ENCODE measurements around the gene CA10.

Gene CA10

DNA sequence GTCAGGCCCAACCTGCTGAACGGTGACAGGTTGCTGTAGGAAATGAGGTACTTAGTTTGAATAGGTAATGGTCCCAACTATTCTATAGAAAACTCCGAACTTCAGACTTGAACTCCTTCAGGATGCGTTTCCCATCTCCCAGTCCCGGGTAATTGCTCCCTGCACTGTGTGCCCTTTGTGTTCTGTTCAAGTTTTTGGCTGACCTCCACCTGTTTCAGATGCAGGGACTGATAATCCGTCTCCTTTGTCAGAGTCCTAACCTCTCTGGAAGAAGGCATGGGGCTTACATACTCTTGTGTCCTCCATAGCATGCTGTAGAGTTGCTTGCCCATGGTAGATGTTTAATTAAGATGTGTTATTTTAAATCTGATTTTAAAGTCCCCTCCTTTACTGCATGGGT is 547.7 kb downstream of the CA10 start:
- TF ChIP-seq POLR2AphosphoS5 (IDR thresholded peaks at IDR 0.05; ENCODE audit: low read depth, low read length) (no peak), TAF1 (IDR thresholded peaks at IDR 0.05; ENCODE audit: borderline replicate concordance, insufficient read depth, low read length) (no peak)

- TF ChIP-seq TAF1 (IDR thresholded peaks at IDR 0.05; ENCODE audit: borderline replicate concordance, insufficient read depth, low read length) (no peak), SIN3A (IDR thresholded peaks at IDR 0.05; ENCODE audit: borderline replicate concordance, insufficient read depth, low read length) (no peak), POLR2AphosphoS5 (IDR thresholded peaks at IDR 0.05; ENCODE audit: low read depth, low read length) (no peak), REST (IDR thresholded peaks at IDR 0.05; ENCODE audit: insufficient read depth in 1 of 2, low read depth in 2 of 2, low read length in 2 of 2) (no peak), FOXP2 (optimal IDR thresholded peaks at IDR 0.05; ENCODE audit: borderline replicate concordance, extremely low read depth, extremely low read length, insufficient read depth) (no peak)
Measured at GRCh38 chr17:51610155-51610554, 548.4 kb downstream of the CA10 start.

DNA sequence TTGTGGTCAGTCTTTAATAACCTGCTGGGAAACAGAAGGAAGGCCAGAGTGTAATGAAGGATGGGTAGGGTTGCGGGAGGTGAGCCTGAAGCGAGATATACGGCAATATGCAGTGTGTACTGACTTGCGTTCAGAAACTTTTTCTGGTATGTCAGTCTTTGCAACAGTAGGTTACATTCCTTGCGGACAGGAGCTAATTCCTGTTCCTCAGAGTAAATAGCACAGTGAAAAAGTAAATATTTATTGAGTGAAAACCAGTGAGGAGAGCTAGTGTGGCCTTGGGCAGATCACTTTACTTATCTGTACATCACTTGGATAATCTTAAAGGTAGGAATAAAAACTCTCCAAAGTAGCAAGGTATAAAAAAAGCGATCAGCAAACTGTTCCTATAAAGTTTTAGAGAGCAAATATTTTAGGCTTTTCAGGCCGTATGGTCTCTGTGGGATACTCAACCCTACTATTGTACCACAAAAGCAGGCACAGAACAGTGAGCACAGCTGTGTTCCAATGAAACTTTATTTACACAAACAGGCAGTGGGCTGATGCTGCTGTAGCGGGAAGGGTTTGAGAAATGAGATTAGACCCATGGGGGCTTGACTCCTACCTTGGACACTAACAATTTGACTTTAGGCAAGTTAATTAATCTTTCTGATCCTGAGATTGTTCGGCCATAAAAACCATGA is 550.1 kb downstream of the CA10 start:
- TF ChIP-seq FOXP2 (optimal IDR thresholded peaks at IDR 0.05; ENCODE audit: borderline replicate concordance, extremely low read depth, extremely low read length, insufficient read depth) (no peak), TAF1 (IDR thresholded peaks at IDR 0.05; ENCODE audit: borderline replicate concordance, insufficient read depth, low read length) (no peak), POLR2AphosphoS5 (IDR thresholded peaks at IDR 0.05; ENCODE audit: low read depth, low read length) (no peak)

DNA sequence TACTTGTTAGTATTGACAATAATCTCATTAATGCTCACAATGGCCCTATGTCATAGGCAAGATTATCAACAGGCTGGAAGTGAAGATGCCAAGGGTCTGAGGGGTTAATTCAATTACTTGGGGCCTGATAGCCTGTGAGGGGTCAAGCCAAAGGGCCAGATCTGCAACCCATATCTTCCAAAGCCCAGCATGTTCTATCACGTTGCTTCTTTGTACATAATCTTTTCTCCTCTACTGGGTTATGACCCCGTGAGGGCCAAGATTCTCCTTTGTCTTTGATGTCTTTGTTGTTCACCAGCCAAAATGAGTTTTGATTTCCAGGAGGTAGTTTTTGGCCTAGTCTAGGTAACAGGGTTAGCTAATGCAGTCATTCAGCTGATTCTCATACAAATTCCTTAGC is 551.0 kb downstream of the CA10 start:
- TF ChIP-seq SIN3A (IDR thresholded peaks at IDR 0.05; ENCODE audit: borderline replicate concordance, insufficient read depth, low read length): no peak
- no peak for TF ChIP-seq POLR2AphosphoS5 (IDR thresholded peaks at IDR 0.05; ENCODE audit: low read depth, low read length)
- TF ChIP-seq FOXP2 (optimal IDR thresholded peaks at IDR 0.05; ENCODE audit: borderline replicate concordance, extremely low read depth, extremely low read length, insufficient read depth): no peak
- TF ChIP-seq TAF1 (IDR thresholded peaks at IDR 0.05; ENCODE audit: borderline replicate concordance, insufficient read depth, low read length): no peak
- no peak for TF ChIP-seq REST (IDR thresholded peaks at IDR 0.05; ENCODE audit: insufficient read depth in 1 of 2, low read depth in 2 of 2, low read length in 2 of 2)

DNA sequence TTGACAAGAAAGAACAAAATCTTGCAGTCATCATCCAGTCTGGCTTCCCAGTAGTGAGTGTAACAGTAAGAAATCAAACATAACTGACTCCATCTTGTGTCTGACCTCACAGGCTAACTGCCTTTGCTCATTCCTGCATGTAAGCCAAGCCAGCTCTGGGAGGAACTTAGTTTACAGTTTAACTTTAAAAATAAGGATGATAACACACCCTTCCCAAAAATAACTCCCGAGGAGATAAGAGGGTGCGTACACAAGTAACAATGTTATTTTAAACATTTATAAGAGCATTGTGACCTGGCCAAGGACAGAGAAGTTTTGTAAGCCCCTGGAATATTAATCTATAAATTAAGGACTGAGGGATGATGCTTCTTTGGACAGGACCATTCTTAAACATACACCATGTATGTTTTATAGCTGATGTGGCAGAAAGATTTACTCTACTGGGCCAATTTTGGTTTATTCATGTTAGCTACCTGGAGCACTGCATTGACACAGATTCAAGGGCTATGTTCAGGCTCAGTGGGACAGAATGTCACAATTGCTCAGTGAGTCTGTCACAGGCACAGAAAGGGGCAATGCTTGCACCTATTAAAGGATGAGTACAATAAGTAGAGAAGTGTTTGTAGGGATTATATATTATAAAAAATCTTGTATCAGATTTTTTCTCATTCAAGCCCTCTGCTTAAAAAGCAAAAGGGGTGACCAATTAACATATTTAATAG is 554.1 kb downstream of the CA10 start:
- no peak for TF ChIP-seq FOXP2 (optimal IDR thresholded peaks at IDR 0.05; ENCODE audit: borderline replicate concordance, extremely low read depth, extremely low read length, insufficient read depth)
- no peak for TF ChIP-seq SIN3A (IDR thresholded peaks at IDR 0.05; ENCODE audit: borderline replicate concordance, insufficient read depth, low read length)
- no peak for TF ChIP-seq POLR2AphosphoS5 (IDR thresholded peaks at IDR 0.05; ENCODE audit: low read depth, low read length)
- no peak for TF ChIP-seq REST (IDR thresholded peaks at IDR 0.05; ENCODE audit: insufficient read depth in 1 of 2, low read depth in 2 of 2, low read length in 2 of 2)
- TF ChIP-seq TAF1 (IDR thresholded peaks at IDR 0.05; ENCODE audit: borderline replicate concordance, insufficient read depth, low read length): no peak

- TF ChIP-seq REST (IDR thresholded peaks at IDR 0.05; ENCODE audit: insufficient read depth in 1 of 2, low read depth in 2 of 2, low read length in 2 of 2) (no peak), POLR2AphosphoS5 (IDR thresholded peaks at IDR 0.05; ENCODE audit: low read depth, low read length) (no peak)
Measured at GRCh38 chr17:51601622-51602261, 556.8 kb downstream of the CA10 start.

Measured in PFSK-1 (cell line).